Tibial nerve (tissue), 4 donors: Measurements from ENCODE around the gene SHISA6. TPM values are rescaled to one million over a fixed set of nuclear protein-coding genes. Genes with fewer than 3 reads are reported as not detected.

Experiments used
- DNase-seq, 2 donors: peaks; one replicate each; pipeline ENCODE4 v3.0.0-alpha.2; 2019; ENCODE audit warnings: low spot score in 2 of 2
- H3K27ac ChIP-seq, 4 donors: fragments of 200-600 bp; sonication (generic) in 3 of 4; one replicate each; pipeline ENCODE4 v1.5.1; 2017 to 2019; ENCODE audit warnings: mild to moderate bottlenecking in 1 of 4
- H3K27me3 ChIP-seq, 2 donors: fragments of 200-600 bp; sonication (generic) in 1 of 2; one replicate each; pipeline versions ENCODE4 v1.5.1 to v1.6.0; 2017 to 2019
- H3K36me3 ChIP-seq, 3 donors: fragments of 200-600 bp; sonication (generic); one replicate each; pipeline ENCODE4 v1.5.1; 2018 to 2019
- H3K4me1 ChIP-seq, 4 donors: fragments of 200-600 bp; sonication (generic) in 3 of 4; one replicate each; pipeline ENCODE4 v1.5.1; 2017 to 2019
- H3K4me3 ChIP-seq, 4 donors: fragments of 200-600 bp; sonication (generic) in 3 of 4; one replicate each; pipeline ENCODE4 v1.5.1; 2017 to 2019; ENCODE audit warnings: mild to moderate bottlenecking in 1 of 4, moderate library complexity in 1 of 4
- H3K9me3 ChIP-seq, 4 donors: fragments of 200-600 bp; sonication (generic) in 3 of 4; one replicate each; pipeline ENCODE4 v1.5.1; 2017 to 2019
- EP300 ChIP-seq, 2 donors: sonication (generic); formaldehyde crosslinking; IDR thresholded peaks; one replicate each; pipeline ENCODE4 v1.6.1; 2017; ENCODE audit warnings: antibody characterized with exemption in 2 of 2, mild to moderate bottlenecking in 1 of 2
- POLR2A ChIP-seq, 2 donors: fragments of 450-650 bp; IDR thresholded peaks; one replicate each; pipeline ENCODE4 v1.6.1; 2017; ENCODE audit warnings: antibody characterized with exemption in 2 of 2, mild to moderate bottlenecking in 2 of 2, moderate library complexity in 2 of 2
- WGBS, 2 donors: methylation state at CpG; one replicate each; pipeline ENCODE4 v1.1.5; 2018; 5-methylcytosine and 5-hydroxymethylcytosine counted together
- total RNA-seq, 4 donors: library from RNA; depleted of rRNA; stranded (reverse); fragments of >200 nt; gene quantifications; one replicate each; pipeline ENCODE4 v1.1.0, GENCODE V29; 2016
- TF ChIP-seq, protein P1 (sequence below), 5 experiments: fragments of 200-600 bp in 3 of 5; fragments of 450-650 bp in 2 of 5; sonication (generic) in 3 of 5; IDR thresholded peaks; one replicate each; pipeline ENCODE4 v1.5.1; 2016 to 2019; ENCODE audit warnings: antibody characterized with exemption in 5 of 5, mild to moderate bottlenecking in 3 of 5, moderate library complexity in 2 of 5

Gene SHISA6
- total RNA-seq, 4 donors from 2014 or later, result 10.8 to 28.0 (median 21.9) TPM

DNA sequence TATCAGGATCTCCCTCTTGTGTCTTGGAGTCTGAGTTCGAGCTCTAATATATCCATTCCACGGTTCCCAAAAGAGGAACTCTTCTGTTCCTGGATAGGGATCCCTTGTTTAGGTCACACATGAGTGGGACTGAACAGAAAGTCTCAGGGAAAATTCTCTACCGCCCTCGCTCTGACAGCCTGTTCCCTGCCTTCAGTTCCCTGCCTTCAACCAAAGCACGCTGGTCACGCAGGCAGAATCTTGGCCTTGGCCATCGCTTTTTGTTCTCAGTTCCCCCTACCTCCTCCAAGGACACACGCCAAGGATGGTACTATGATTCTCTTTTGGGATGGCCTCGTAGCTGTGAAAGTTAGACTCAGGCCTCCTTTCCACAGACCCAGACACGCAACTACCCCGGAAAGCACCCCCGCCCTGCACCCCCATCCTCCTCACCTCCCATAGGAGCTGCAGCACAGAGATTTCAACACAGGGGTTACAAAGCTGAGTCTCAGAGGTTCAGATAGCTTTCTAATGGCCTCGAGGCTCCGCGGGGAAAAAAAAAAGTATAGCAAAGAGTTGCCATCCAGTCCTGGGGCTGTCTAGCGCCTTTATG is 1.5 kb upstream of the SHISA6 start:
- Histone ChIP-seq H3K9me3 (no peaks in the 10 kb centered on the region), H3K27me3 (peaks cover 0 to 38% of the 10 kb centered on the region in 2 donors), H3K27ac (peak overlapping the region in 2 of 4 donors; percentile 42 to 59), H3K4me1 (peaks cover 0 to 18% (median 2%) of the 10 kb centered on the region in 4 donors), H3K4me3 (peak overlapping the region; percentile 30 to 54 (median 42)), H3K36me3 (no peaks in the 10 kb centered on the region)
- TF ChIP-seq POLR2A (IDR thresholded peaks at IDR 0.05) (no peak), EP300 (IDR thresholded peaks at IDR 0.05) (no peak)
- WGBS, 2 donors, result 17 to 24% methylated on average over 16 of the region's 16 CpGs
- no peak for DNase-seq

DNA sequence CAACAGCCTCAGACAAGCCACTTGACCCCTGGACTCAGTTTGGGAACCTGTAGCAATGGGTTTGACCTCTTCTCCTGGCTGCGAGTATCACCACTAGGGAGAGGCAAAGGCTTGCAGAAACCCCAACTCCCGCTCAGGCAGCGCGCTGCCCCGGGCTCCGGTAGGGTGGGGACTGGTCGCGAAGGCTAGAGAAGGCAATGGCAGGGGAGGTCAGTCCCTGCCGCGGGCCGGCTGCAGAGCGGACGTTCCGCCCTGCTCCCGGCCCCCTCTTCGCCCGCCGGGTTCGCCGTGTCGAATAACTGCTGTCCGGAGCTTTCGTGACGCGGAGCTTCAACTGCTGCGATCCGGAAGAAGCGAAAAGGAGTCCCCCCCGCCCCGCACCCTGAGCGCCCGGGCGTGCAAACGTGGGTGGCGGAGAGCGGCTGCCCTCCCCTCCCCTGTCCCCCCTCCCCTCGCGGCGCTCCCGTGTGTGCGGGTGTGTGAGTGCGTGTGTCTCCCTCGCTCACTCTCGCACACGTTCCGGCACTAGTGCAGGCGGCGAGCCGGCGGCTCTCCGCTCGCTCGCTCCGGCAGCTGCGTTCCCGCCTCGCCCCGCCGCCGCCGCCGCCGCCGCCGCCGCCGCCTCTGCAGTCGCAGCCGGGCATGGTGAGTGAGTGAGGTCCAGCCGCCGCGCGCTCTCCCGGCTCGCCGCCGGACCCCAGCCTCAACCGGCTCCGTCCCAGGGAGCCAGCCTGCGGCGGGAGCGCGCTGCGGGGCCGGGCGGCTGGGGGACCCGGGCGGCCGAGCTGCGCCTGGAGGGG is 772 bp upstream of the SHISA6 start:
- TF ChIP-seq EP300 (IDR thresholded peaks at IDR 0.05), result no peak
- TF ChIP-seq, protein P1, sequence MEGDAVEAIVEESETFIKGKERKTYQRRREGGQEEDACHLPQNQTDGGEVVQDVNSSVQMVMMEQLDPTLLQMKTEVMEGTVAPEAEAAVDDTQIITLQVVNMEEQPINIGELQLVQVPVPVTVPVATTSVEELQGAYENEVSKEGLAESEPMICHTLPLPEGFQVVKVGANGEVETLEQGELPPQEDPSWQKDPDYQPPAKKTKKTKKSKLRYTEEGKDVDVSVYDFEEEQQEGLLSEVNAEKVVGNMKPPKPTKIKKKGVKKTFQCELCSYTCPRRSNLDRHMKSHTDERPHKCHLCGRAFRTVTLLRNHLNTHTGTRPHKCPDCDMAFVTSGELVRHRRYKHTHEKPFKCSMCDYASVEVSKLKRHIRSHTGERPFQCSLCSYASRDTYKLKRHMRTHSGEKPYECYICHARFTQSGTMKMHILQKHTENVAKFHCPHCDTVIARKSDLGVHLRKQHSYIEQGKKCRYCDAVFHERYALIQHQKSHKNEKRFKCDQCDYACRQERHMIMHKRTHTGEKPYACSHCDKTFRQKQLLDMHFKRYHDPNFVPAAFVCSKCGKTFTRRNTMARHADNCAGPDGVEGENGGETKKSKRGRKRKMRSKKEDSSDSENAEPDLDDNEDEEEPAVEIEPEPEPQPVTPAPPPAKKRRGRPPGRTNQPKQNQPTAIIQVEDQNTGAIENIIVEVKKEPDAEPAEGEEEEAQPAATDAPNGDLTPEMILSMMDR (IDR thresholded peaks at IDR 0.05), result peak in 2 of 5 experiments; percentile 14 to 57
- no peak for TF ChIP-seq POLR2A (IDR thresholded peaks at IDR 0.05)
- Histone ChIP-seq H3K4me1 (peaks cover 0 to 18% (median 2%) of the 10 kb centered on the region in 4 donors), H3K36me3 (no peaks in the 10 kb centered on the region), H3K27ac (peak overlapping the region in 2 of 4 donors; percentile 42 to 59), H3K9me3 (no peaks in the 10 kb centered on the region), H3K4me3 (peak overlapping the region; percentile 30 to 54 (median 42)), H3K27me3 (peaks cover 0 to 38% of the 10 kb centered on the region in 2 donors)
- 1% methylated on average over 83 of the region's 90 CpGs; no CpG with 5 or more reads in 1 of the 2 donors for WGBS, 2 donors
- DNase-seq, result peak in 1 of 2 donors; percentile 12

DNA sequence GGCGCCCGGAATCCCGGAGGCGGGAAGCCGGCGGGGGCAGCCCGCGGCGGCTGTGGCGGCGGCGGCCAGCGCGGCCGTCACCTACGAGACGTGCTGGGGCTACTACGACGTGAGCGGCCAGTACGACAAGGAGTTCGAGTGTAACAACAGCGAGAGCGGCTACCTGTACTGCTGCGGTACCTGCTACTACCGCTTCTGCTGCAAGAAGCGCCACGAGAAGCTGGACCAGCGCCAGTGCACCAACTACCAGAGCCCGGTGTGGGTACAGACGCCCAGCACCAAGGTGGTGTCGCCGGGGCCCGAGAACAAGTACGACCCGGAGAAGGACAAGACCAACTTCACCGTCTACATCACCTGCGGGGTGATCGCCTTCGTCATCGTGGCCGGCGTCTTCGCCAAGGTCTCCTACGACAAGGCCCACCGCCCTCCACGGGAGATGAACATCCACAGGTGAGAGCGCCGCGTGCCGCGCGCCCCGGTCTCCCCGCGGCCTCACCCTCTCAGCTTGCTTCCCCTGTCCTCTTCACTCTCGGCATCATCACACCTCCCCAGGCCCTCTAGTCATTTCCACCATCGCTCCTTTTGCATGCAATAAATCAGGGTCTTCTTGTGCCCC is 706 bp downstream of the SHISA6 start:
- no peak for DNase-seq
- H3K9me3 ChIP-seq, result no peaks in the 10 kb centered on the region
- peaks cover 0 to 38% of the 10 kb centered on the region in 2 donors for H3K27me3 ChIP-seq
- H3K36me3 ChIP-seq, result no peaks in the 10 kb centered on the region
- H3K4me1 ChIP-seq, result peaks cover 0 to 18% (median 2%) of the 10 kb centered on the region in 4 donors
- WGBS, 2 donors, result 17 to 22% methylated on average over 27 to 50 of the region's 58 CpGs
- H3K27ac ChIP-seq, result peak overlapping the region in 2 of 4 donors; percentile 20 to 33
- TF ChIP-seq POLR2A (IDR thresholded peaks at IDR 0.05) (no peak), EP300 (IDR thresholded peaks at IDR 0.05) (no peak)
- TF ChIP-seq, protein P1 (IDR thresholded peaks at IDR 0.05), result no peak
- H3K4me3 ChIP-seq, result peak overlapping the region in 3 of 4 donors; percentile 18 to 54 (median 19)

DNA sequence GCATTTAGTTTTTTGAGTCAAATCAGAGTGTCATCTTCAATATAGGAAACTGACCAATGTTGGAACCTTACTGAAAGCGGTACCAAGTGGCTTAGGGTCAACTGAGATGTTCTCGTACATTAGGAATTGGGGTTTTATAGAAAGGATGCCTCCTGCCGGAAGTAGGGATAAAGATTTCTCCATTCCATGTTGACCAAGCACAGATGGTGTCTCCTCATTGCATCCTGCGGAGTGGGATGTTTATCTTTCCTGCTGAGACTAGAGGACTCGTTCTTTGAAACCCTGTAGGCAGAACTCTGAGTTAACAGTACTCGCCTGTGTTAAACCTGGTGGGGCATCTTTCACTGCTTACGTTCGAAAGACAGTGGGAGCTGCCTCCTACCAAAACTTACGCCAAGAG is 1.4 kb downstream of the SHISA6 start:
- Histone ChIP-seq H3K27me3 (peaks cover 0 to 38% of the 10 kb centered on the region in 2 donors), H3K4me3 (peak overlapping the region in 2 of 4 donors; percentile 18 to 54), H3K9me3 (no peaks in the 10 kb centered on the region), H3K27ac (no peak overlapping the region), H3K4me1 (peaks cover 0 to 18% (median 2%) of the 10 kb centered on the region in 4 donors), H3K36me3 (no peaks in the 10 kb centered on the region)
- no peak for TF ChIP-seq EP300 (IDR thresholded peaks at IDR 0.05)
- TF ChIP-seq POLR2A (IDR thresholded peaks at IDR 0.05), result no peak
- TF ChIP-seq, protein P1 (IDR thresholded peaks at IDR 0.05), result no peak
- 45 to 61% methylated on average over 9 of the region's 9 CpGs for WGBS, 2 donors
- DNase-seq, result no peak

DNA sequence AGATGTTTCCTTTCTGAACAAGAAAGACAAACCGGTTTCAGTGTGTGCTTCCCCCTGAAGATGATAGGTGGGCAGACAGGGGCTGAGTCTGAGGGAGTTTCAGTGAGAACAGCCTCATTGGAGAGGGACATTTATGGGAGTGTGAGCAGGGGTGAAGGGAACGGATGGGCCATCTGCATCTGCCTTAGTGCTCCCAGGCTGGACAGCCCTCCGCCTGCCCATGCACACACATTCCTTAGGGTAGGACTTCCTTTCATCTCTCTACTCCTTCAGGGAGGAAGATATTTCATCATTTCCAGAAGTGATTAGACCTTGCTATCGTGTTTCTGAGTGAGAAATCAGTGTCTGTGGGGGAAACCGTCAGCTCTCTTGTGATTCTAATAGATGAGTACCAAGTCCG is 3.8 kb downstream of the SHISA6 start:
- Histone ChIP-seq H3K27ac (peak overlapping the region in 2 of 4 donors; percentile 4 to 46), H3K9me3 (no peaks in the 10 kb centered on the region), H3K4me3 (no peak overlapping the region), H3K36me3 (no peaks in the 10 kb centered on the region), H3K4me1 (peaks cover 0 to 5% (median 0%) of the 10 kb centered on the region in 4 donors), H3K27me3 (peaks cover 0 to 26% of the 10 kb centered on the region in 2 donors)
- WGBS, 2 donors, result 36 to 48% methylated on average over 6 of the region's 6 CpGs
- no peak for DNase-seq
- no peak for TF ChIP-seq POLR2A (IDR thresholded peaks at IDR 0.05)
- TF ChIP-seq EP300 (IDR thresholded peaks at IDR 0.05), result no peak
- TF ChIP-seq, protein P1 (IDR thresholded peaks at IDR 0.05), result no peak
